Progenitor cell of endocrine pancreas (in vitro differentiated cells): ENCODE measurements around the gene RNF144B. TPM values are rescaled to one million over a fixed set of nuclear protein-coding genes. Genes with fewer than 3 reads are reported as not detected.

Experiments used
- DNase-seq: peaks from one replicate; pipeline ENCODE4 v3.0.0; 2021; ENCODE audit warnings: low spot score; ENCODE audit not compliant: unreplicated experiment
- H3K27ac Mint-ChIP-seq: 2 replicates; pipeline ENCODE4 v1.8.0; 2021; ENCODE audit warnings: mild to moderate bottlenecking, moderate library complexity, mixed read lengths
- H3K27me3 Mint-ChIP-seq: 2 replicates; pipeline ENCODE4 v1.8.0; 2021; ENCODE audit warnings: mixed read lengths
- H3K36me3 Mint-ChIP-seq: 2 replicates; pipeline ENCODE4 v1.8.0; 2022; ENCODE audit warnings: mixed read lengths; ENCODE audit not compliant: insufficient read depth
- H3K4me1 Mint-ChIP-seq: 2 replicates; pipeline ENCODE4 v1.8.0; 2021; ENCODE audit warnings: low read depth, mixed read lengths
- H3K4me3 Mint-ChIP-seq: 2 replicates; pipeline ENCODE4 v1.8.0; 2021; ENCODE audit warnings: low read depth, mild to moderate bottlenecking, moderate library complexity, mixed read lengths
- H3K9me3 Mint-ChIP-seq: 2 replicates; pipeline ENCODE4 v1.8.0; 2021; ENCODE audit warnings: low read depth, mixed read lengths
- total RNA-seq: library from RNA; stranded (reverse); gene quantifications from 2 replicates; pipeline ENCODE4 v1.2.1, GENCODE V29; 2021
- TF ChIP-seq, protein P1 (sequence below): fragments of 200-600 bp; sonication (generic); IDR thresholded peaks from one replicate; pipeline ENCODE4 v1.5.0; 2021; ENCODE audit warnings: antibody characterized with exemption, mild to moderate bottlenecking; ENCODE audit not compliant: unreplicated experiment

RNF144B gene
- total RNA-seq, 1 donor from 2014 or later = 3.1 TPM

- Mint-ChIP-seq H3K4me1 (no peaks in the 10 kb centered on the region), H3K36me3 (no peaks in the 10 kb centered on the region), H3K4me3 (no peak overlapping the region), H3K9me3 (no peaks in the 10 kb centered on the region), H3K27me3 (no peaks in the 10 kb centered on the region), H3K27ac (no peak overlapping the region)
- TF ChIP-seq, protein P1, sequence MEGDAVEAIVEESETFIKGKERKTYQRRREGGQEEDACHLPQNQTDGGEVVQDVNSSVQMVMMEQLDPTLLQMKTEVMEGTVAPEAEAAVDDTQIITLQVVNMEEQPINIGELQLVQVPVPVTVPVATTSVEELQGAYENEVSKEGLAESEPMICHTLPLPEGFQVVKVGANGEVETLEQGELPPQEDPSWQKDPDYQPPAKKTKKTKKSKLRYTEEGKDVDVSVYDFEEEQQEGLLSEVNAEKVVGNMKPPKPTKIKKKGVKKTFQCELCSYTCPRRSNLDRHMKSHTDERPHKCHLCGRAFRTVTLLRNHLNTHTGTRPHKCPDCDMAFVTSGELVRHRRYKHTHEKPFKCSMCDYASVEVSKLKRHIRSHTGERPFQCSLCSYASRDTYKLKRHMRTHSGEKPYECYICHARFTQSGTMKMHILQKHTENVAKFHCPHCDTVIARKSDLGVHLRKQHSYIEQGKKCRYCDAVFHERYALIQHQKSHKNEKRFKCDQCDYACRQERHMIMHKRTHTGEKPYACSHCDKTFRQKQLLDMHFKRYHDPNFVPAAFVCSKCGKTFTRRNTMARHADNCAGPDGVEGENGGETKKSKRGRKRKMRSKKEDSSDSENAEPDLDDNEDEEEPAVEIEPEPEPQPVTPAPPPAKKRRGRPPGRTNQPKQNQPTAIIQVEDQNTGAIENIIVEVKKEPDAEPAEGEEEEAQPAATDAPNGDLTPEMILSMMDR = no peak
- no peak for DNase-seq
Measured at GRCh38 chr6:18371656-18372055, 15.5 kb upstream of the RNF144B start.

DNA sequence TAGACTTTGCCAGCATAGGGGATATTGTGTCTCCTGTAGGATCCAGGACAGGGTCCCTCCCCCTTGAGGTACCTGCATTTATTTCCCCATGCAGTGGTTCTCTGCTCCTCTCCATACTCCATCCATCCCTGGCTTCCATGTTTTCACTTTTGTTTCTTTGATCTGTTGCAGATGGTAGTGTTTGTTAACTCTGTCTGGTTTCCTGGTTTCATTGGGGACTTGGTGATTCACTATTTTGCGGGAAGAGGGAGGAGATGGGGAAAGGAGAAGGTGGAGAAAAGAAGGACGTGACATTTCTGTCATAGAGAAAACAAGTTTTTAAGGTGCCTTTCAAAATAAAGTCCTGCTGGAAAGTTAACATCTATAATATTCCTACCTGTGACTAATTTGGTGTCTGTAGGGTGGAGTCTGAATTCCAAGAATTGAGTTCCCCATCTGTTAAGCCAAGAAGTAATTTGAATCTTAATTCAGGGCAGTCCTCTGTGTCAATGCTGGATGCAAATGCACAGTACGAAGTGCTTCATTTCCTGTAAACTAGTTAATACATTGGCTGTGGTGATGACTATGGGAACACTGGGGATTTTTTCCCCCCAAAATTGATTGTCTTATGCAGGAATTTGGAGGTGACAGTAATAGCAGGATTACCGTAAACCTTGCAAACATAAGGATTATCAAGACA is 6.9 kb upstream of the RNF144B start:
- Mint-ChIP-seq H3K4me3 (no peak overlapping the region), H3K27me3 (peaks cover 9% of the 10 kb centered on the region), H3K4me1 (peaks cover 2% of the 10 kb centered on the region), H3K27ac (no peak overlapping the region), H3K9me3 (no peaks in the 10 kb centered on the region), H3K36me3 (no peaks in the 10 kb centered on the region)
- TF ChIP-seq, protein P1 = no peak
- DNase-seq = no peak

- Mint-ChIP-seq H3K4me1 (peaks cover 2% of the 10 kb centered on the region), H3K27ac (no peak overlapping the region), H3K27me3 (peaks cover 9% of the 10 kb centered on the region), H3K36me3 (no peaks in the 10 kb centered on the region), H3K9me3 (no peaks in the 10 kb centered on the region), H3K4me3 (no peak overlapping the region)
- TF ChIP-seq, protein P1 = no peak
- DNase-seq = no peak
Measured at GRCh38 chr6:18380851-18381250, 6.3 kb upstream of the RNF144B start.

DNA sequence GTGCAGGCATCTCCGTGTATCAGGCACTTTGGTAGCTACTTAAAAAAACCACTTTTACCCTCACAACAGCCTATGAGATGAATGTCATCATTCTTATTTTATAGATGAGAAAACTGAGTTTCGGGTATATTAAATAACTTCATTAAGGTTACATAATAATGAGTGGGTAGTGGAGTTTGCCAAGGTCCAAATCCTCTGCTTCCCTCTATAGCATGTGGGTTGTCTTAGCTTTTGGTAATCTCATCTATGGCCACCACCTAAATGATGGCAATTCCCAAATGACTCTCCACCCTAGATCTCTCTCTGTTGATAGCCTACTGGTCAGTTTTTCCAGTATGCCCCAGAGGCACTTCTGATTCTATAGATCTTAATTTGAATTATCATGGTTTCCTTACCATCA is 3.7 kb upstream of the RNF144B start:
- H3K4me1 Mint-ChIP-seq = peaks cover 18% of the 10 kb centered on the region
- H3K9me3 Mint-ChIP-seq = no peaks in the 10 kb centered on the region
- H3K36me3 Mint-ChIP-seq = no peaks in the 10 kb centered on the region
- H3K27me3 Mint-ChIP-seq = peaks cover 9% of the 10 kb centered on the region
- DNase-seq = no peak
- TF ChIP-seq, protein P1 = no peak
- no peak overlapping the region for H3K27ac Mint-ChIP-seq
- H3K4me3 Mint-ChIP-seq = no peak overlapping the region

DNA sequence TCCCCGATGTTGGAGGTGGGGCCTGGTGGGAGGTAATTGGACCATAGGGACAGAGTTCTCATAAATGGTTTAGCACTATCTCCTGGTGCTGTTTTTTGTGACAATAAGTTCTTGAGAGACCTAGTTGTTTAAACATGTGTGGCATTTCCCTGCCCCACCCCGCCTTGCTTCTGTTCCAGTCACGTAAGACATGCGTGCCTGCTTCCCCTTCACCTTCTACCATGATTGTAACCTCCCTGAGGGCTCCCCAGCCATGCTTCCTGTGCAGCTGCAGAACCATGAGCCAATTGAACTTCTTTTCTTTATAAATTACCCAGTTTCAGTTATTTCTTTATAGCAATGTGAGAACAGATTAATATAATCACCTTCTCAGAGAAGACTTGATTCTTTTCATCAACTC is 2.5 kb upstream of the RNF144B start:
- Mint-ChIP-seq H3K27ac (no peak overlapping the region), H3K27me3 (peaks cover 5% of the 10 kb centered on the region), H3K4me3 (no peak overlapping the region), H3K4me1 (peaks cover 23% of the 10 kb centered on the region), H3K36me3 (no peaks in the 10 kb centered on the region), H3K9me3 (no peaks in the 10 kb centered on the region)
- DNase-seq = no peak
- TF ChIP-seq, protein P1 = no peak
